Activated CD4-positive, alpha-beta T cell treated with anti-CD3 and anti-CD28 coated beads for 36 hours (primary cell): ENCODE measurements around the gene RAVER2. TPM values are rescaled to one million over a fixed set of nuclear protein-coding genes. Genes with fewer than 3 reads are reported as not detected.

ENCODE experiments used
- ATAC-seq: fragments of 200-7000 bp; cut with Tn5 transposase; one replicate; pipeline ENCODE4 v1.10.0; 2021; ENCODE audit warnings: mild to moderate bottlenecking, moderate library complexity
- CTCF ChIA-PET: fragments of 350-600 bp; sonication (Branson Sonifier 250); formaldehyde crosslinking; loops from one replicate; lab custom pipeline; 2021; ENCODE audit warnings: antibody characterized with exemption; lab: Charles Lee
- POLR2A ChIA-PET: fragments of 350-600 bp; sonication (Branson Sonifier 250); formaldehyde crosslinking; loops from one replicate; lab custom pipeline; 2021; ENCODE audit warnings: antibody characterized with exemption, inconsistent platforms; lab: Charles Lee
- DNase-seq: peaks from one replicate; pipeline ENCODE4 v3.0.0-alpha.2; 2020
- H3K27ac Mint-ChIP-seq: one replicate; pipeline ENCODE4 v1.8.0; 2021; ENCODE audit warnings: mixed read lengths
- H3K27me3 Mint-ChIP-seq: one replicate; pipeline ENCODE4 v1.8.0; 2021; ENCODE audit warnings: mixed read lengths
- H3K36me3 Mint-ChIP-seq: one replicate; pipeline ENCODE4 v1.8.0; 2021; ENCODE audit warnings: low read depth, mixed read lengths
- H3K4me1 Mint-ChIP-seq: one replicate; pipeline ENCODE4 v1.8.0; 2021; ENCODE audit warnings: mixed read lengths
- H3K4me3 Mint-ChIP-seq: one replicate; pipeline ENCODE4 v1.8.0; 2021; ENCODE audit warnings: mild to moderate bottlenecking, moderate library complexity, mixed read lengths
- H3K9me3 Mint-ChIP-seq: one replicate; pipeline ENCODE4 v1.8.0; 2021; ENCODE audit warnings: low read depth, mixed read lengths
- intact Hi-C, 2 experiments: fragments of 100-400 bp; cut with DNase I in 1 of 2; cut with micrococcal nuclease in 1 of 2; formaldehyde crosslinking; loops; one replicate each; pipeline versions ENCODE4 v1.14.2 to v1.15.1; 2022 to 2024; cut with DNase I, micrococcal nuclease
- total RNA-seq, 2 experiments: library from RNA; stranded (reverse); gene quantifications; one replicate each; pipeline ENCODE4 v1.2.3, GENCODE V29; 2021

Gene RAVER2
- total RNA-seq, 2 experiments from 2014 or later = 3.2 to 3.6 TPM

DNA sequence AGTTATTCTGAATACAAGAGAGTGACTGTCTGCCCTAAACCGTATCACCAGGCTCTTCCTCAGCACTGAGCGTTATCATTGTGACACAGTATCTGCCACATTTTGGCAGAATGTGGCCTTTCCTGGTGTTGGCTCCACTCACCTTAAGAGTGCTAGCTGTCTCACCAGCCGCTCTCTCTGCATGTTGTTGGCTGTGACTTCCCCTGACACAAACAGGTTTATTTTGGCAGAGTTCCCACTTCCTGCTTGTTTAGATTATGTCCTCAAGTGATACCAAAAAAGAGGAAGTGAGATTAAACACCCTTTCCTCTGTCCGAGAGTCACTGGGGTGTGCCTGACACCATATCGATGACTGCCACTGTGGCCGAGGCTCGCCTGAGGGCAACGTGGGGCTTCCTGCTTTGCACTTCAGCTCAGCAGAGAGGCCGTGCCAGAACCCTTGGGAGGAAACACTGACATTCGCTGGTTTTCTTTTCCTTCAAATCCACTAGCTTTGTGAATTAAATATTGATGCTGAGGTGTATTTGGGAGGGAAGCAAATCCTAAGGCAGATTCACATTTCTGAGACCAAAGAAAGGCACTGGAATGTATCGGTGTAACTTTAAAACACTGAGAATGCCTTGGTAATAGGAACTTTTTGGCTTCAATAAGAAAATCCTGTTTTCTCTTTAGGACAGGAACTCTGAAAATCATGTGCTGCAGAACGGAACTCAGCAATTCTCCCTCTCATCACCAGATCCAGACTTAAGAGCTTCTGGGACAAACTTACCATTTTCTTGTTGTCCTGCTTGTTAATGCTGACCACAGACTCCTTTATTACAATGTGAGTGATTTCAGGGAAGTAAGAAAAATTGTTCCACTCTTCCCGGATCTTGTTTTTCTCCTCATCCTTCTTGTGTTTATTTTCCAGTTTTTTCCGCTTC is 119.4 kb downstream of the RAVER2 start:
- ChIA-PET CTCF (interaction anchor here (0.9 to 1.2 kb wide), 2 partner anchors 76 to 189 kb away, joined by 3 to 4 read pairs; no protein-coding TSS in a partner anchor), POLR2A (interaction anchor here (0.6 kb wide), 1 partner anchor 136 kb away, joined by 3 read pairs; no protein-coding TSS in a partner anchor)
- H3K4me3 Mint-ChIP-seq = no peak overlapping the region
- H3K4me1 Mint-ChIP-seq = peaks cover 18% of the 10 kb centered on the region
- peaks cover 51% of the 10 kb centered on the region for H3K36me3 Mint-ChIP-seq
- intact Hi-C loops = loop anchor here in 1 of 2 experiments (5.0 kb wide), 1 partner anchor 178 kb away; no protein-coding TSS in a partner anchor
- peak; percentile 57 for DNase-seq
- no peaks in the 10 kb centered on the region for H3K9me3 Mint-ChIP-seq
- H3K27ac Mint-ChIP-seq = peak overlapping the region; percentile 49
- H3K27me3 Mint-ChIP-seq = no peaks in the 10 kb centered on the region
- ATAC-seq = peak; percentile 82

DNA sequence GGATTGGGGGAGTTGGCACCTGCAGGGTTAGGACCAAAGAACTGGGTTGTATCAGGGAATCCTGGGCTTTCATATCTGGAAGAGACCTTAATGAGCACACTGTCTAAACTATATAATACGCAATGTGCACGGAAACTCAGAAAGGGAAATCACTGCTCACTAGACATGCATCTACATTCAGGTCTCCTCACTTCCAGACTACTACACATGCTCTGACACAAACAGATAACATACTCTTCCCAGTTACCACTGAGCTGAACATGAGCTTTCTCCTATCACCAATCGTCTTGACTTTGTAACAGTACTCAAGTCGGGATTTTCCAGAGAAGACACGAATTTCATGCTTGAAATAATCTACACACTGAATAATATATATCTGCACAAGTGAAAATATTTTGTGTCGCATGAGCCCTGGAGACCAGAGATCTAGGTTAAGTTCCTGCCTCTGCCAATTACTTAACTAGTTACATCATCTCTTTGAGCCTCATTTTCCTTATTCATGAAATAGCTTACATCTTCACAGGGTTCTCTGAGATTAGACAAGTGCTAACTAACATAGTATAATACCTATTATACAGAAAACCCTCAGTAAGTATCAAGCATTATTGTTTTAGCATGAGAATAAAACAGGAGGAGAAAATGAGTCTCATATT is 120.4 kb downstream of the RAVER2 start:
- H3K9me3 Mint-ChIP-seq = no peaks in the 10 kb centered on the region

DNA sequence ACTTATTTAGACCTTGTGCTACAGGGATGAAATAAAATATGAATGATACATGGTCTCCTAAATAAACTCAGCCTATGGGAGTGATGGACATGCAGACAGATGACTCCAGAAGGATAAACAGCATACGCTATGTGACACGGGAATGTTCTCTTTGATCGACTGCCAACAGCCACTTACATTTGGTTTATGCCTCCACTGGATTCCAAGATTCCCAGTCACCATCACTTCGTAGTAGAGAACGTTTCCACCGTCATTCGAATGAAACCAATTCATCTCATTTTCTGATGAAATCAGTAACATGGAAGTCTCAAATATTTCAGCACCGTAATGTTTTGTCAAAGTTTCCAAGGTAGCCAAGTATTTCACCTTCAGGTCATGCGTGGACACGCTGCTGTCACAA is 121.8 kb downstream of the RAVER2 start:
- DNase-seq (no peak), ATAC-seq (no peak)
- Mint-ChIP-seq H3K9me3 (no peaks in the 10 kb centered on the region), H3K4me3 (no peak overlapping the region), H3K36me3 (peaks cover 53% of the 10 kb centered on the region), H3K27me3 (no peaks in the 10 kb centered on the region), H3K27ac (no peak overlapping the region), H3K4me1 (peaks cover 18% of the 10 kb centered on the region)
- POLR2A ChIA-PET = no interaction called here
- CTCF ChIA-PET = interaction anchor here (0.9 kb wide), 1 partner anchor 42 kb away, joined by 3 read pairs; no protein-coding TSS in a partner anchor
- intact Hi-C loops = no loop called here

More for the DNA sequence above, 120.4 kb downstream of the RAVER2 start:
- Mint-ChIP-seq H3K36me3 (peaks cover 49% of the 10 kb centered on the region), H3K4me3 (no peak overlapping the region), H3K4me1 (peaks cover 18% of the 10 kb centered on the region), H3K27ac (peak overlapping the region; percentile 49), H3K27me3 (no peaks in the 10 kb centered on the region)
- no peak for ATAC-seq
- ChIA-PET CTCF (interaction anchor here (1.2 kb wide), 1 partner anchor 190 kb away, joined by 4 read pairs; no protein-coding TSS in a partner anchor), POLR2A (no interaction called here)
- intact Hi-C loops = no loop called here
- DNase-seq = no peak

DNA sequence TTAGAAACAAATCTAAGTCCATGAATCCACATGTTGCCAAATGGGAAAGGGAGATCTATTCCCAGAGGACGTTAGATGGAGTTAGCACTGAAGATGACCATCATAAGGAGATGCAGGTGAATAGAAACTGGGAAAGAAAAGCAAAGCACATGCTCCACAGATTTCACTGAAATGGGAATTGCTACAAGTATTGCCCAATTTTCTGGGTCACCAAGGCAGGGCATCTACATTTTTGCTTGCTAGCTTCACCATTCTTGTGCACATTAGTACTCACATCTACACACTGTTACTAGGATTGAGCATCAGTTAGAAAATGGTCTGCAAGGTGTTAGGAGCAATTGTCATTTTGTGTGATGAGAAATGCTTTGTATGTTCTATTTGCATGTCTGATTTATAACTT is 122.4 kb downstream of the RAVER2 start:
- Mint-ChIP-seq H3K4me3 (no peak overlapping the region), H3K4me1 (peaks cover 18% of the 10 kb centered on the region), H3K9me3 (no peaks in the 10 kb centered on the region), H3K27me3 (no peaks in the 10 kb centered on the region), H3K27ac (no peak overlapping the region), H3K36me3 (peaks cover 57% of the 10 kb centered on the region)
- ChIA-PET CTCF (no interaction called here), POLR2A (no interaction called here)
- intact Hi-C loops = no loop called here
- no peak for ATAC-seq
- DNase-seq = no peak

DNA sequence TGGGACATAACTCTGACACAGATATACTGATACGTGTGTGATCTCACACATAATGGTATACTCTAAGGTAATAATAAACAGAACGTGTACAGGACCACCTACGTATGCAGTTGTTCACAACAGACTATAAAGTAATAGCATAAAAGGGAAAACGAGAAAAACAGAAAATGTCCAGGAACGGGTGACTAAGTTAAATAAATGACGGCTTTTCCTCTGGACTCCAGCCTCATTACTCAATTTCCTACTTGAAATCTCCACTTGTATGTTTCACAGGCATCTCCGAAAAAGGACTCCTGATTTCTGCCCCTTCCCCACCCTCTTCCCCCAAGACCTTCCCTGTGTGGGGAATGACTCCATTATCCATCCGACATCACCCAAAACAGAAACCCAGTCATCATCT is 126.4 kb downstream of the RAVER2 start:
- CTCF ChIA-PET = no interaction called here
- peak overlapping the region; percentile 4 for H3K27ac Mint-ChIP-seq
- ATAC-seq = no peak
- intact Hi-C loops = loop anchor here in 1 of 2 experiments (5.0 kb wide), 1 partner anchor 171 kb away; no protein-coding TSS in a partner anchor
- H3K9me3 Mint-ChIP-seq = no peaks in the 10 kb centered on the region
- POLR2A ChIA-PET = no interaction called here
- H3K36me3 Mint-ChIP-seq = peaks cover 54% of the 10 kb centered on the region
- peaks cover 18% of the 10 kb centered on the region for H3K4me1 Mint-ChIP-seq
- no peak for DNase-seq
- H3K27me3 Mint-ChIP-seq = no peaks in the 10 kb centered on the region
- no peak overlapping the region for H3K4me3 Mint-ChIP-seq

DNA sequence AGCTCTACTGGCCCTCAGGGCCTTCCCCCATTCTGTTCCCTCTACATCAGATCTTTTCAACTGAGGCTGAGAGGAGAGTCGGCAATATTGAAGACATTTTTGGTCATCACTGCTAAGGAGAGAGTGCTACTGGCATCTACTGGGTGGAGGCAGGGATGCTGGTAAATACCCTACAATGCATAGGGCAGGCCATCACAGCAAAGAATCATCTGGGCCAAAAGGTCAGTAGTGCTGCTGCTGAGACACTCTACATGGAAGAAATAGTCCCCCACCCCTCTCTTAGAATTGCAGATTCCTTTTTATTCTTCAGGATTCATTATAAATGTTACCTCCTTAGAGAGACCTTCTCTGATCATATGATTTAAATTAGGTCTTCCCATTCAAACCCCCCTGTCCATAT is 127.2 kb downstream of the RAVER2 start:
- DNase-seq = no peak
- intact Hi-C loops = loop anchor here in 1 of 2 experiments (5.0 kb wide), 1 partner anchor 170 kb away; no protein-coding TSS in a partner anchor
- Mint-ChIP-seq H3K36me3 (peaks cover 55% of the 10 kb centered on the region), H3K4me3 (no peak overlapping the region), H3K27ac (no peak overlapping the region), H3K4me1 (peaks cover 26% of the 10 kb centered on the region), H3K27me3 (no peaks in the 10 kb centered on the region), H3K9me3 (no peaks in the 10 kb centered on the region)
- CTCF ChIA-PET = no interaction called here
- ATAC-seq = no peak
- POLR2A ChIA-PET = no interaction called here

DNA sequence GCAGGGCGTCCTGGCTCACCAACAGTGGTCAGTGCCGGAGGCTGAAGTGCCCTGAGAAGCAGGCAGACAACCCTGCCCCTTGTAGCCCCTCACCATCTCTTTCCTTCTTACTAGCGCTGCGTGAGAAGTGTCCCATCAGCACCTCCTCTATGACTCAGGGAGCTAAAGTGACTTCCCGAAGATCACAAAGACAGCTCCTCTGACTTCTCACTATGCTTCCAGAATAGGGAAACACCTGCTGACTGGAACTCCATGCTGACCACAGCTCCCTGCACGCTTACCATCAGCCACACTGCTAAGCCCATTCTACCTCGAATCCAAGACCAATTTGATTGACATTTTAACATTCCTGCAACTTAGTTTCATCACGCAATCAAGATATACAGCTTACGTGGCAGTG is 128.7 kb downstream of the RAVER2 start:
- DNase-seq = no peak
- Mint-ChIP-seq H3K4me3 (no peak overlapping the region), H3K36me3 (peaks cover 67% of the 10 kb centered on the region), H3K9me3 (no peaks in the 10 kb centered on the region), H3K27me3 (no peaks in the 10 kb centered on the region), H3K4me1 (peaks cover 40% of the 10 kb centered on the region), H3K27ac (no peak overlapping the region)
- ChIA-PET CTCF (no interaction called here), POLR2A (no interaction called here)
- no peak for ATAC-seq
- intact Hi-C loops = loop anchor here in 1 of 2 experiments (5.0 kb wide), 1 partner anchor 169 kb away; no protein-coding TSS in a partner anchor

DNA sequence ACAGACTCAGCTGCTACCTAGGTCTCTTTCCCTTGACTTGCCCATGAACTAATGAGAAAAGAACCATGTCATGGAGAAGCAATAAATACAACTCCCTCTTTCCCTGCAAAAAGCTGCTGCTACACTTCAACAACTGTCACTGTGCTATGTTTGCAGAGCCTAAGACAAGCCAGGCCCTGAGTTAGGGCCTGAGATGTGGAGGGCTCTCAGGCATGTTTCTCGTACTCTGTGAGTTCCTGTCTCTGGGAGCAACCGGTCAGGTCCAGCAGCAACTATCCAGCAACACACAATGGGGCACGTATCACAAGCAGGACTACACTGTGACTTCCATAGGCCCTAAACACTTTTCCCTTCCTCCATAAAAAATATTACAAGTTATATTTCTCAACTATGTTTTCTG is 129.8 kb downstream of the RAVER2 start:
- DNase-seq (no peak), ATAC-seq (no peak)
- H3K9me3 Mint-ChIP-seq = no peaks in the 10 kb centered on the region
- ChIA-PET CTCF (interaction anchor here (0.8 kb wide), 1 partner anchor 271 kb away, joined by 3 read pairs; no protein-coding TSS in a partner anchor), POLR2A (no interaction called here)
- H3K27me3 Mint-ChIP-seq = no peaks in the 10 kb centered on the region
- intact Hi-C loops = loop anchor here in 1 of 2 experiments (5.0 kb wide), 2 partner anchors 88 to 168 kb away; no protein-coding TSS in a partner anchor
- peaks cover 68% of the 10 kb centered on the region for H3K36me3 Mint-ChIP-seq
- no peak overlapping the region for H3K27ac Mint-ChIP-seq
- H3K4me1 Mint-ChIP-seq = peaks cover 49% of the 10 kb centered on the region
- H3K4me3 Mint-ChIP-seq = no peak overlapping the region

DNA sequence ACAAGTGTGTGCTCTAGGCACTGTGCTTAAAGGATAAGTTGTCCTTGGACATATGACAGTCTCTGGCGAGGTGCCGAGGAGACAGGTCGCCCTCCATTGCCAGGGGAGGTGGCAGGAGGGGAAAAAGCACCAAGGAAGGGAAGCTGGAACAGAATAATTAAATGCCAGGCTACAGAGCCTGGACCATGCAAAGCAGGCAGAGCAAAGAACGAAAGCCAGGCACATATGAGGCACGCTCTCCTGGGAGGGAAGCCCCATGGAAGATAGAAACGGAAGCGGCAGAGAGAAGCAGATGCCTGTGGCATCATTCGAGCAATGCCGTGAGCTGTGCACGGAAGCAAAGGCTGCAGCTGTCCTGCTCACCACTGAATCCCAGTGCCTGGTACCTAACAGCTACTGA is 130.2 kb downstream of the RAVER2 start:
- ATAC-seq (no peak), DNase-seq (no peak)
- intact Hi-C loops = loop anchor here in 1 of 2 experiments (5.0 kb wide), 1 partner anchor 87 kb away; no protein-coding TSS in a partner anchor
- peak overlapping the region; percentile 12 for H3K27ac Mint-ChIP-seq
- H3K4me3 Mint-ChIP-seq = no peak overlapping the region
- no peaks in the 10 kb centered on the region for H3K9me3 Mint-ChIP-seq
- POLR2A ChIA-PET = no interaction called here
- peaks cover 67% of the 10 kb centered on the region for H3K36me3 Mint-ChIP-seq
- no peaks in the 10 kb centered on the region for H3K27me3 Mint-ChIP-seq
- CTCF ChIA-PET = interaction anchor here (0.5 to 0.8 kb wide), 2 partner anchors 41 to 272 kb away, joined by 3 read pairs; no protein-coding TSS in a partner anchor
- peaks cover 50% of the 10 kb centered on the region for H3K4me1 Mint-ChIP-seq

DNA sequence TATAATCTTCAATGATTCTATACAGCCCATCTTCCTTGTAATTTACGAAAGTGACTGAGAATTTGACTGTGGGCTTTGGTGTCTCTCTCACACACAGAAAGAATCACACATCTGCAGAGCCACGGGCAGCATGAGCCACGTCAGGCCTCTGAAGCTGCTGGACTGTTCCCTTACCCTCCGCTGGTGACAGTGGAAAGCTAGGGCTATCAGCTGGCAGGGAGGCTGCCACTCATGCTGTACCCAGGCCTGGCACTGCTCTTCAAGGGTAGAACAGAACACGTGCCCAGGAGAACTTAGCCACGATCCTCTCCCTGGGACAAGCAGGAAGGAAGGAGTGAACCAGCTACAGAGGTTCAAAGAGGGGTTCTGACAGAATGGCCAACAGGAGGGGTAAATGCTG is 130.7 kb downstream of the RAVER2 start:
- ATAC-seq = no peak
- ChIA-PET CTCF (interaction anchor here (0.5 kb wide), 1 partner anchor 42 kb away, joined by 3 read pairs; no protein-coding TSS in a partner anchor), POLR2A (no interaction called here)
- Mint-ChIP-seq H3K36me3 (peaks cover 71% of the 10 kb centered on the region), H3K4me3 (no peak overlapping the region), H3K27me3 (no peaks in the 10 kb centered on the region), H3K27ac (no peak overlapping the region), H3K4me1 (peaks cover 50% of the 10 kb centered on the region), H3K9me3 (no peaks in the 10 kb centered on the region)
- no peak for DNase-seq
- intact Hi-C loops = loop anchor here (2.0 to 5.0 kb wide), 3 partner anchors 47 to 127 kb away; no protein-coding TSS in a partner anchor

DNA sequence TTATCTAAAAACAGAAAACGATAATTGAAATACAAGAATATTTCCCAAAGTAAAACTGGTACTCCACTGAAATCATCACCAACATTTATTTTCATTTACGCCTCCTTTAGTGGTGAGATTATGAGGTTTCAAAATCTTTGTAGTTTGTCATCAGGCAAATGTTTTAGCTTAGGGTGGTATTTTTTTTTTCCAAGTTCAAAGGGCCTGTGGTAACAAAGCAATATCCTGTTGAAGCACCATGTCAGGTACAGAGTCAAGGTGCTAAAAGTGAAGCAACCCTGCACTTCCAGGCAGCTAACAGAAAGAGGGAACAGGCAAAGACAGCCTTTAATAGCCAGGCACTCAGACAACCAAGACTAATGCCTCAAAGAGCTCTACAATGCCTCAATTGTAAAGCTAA is 132.3 kb downstream of the RAVER2 start:
- Mint-ChIP-seq H3K4me1 (peaks cover 60% of the 10 kb centered on the region), H3K4me3 (peak overlapping the region; percentile 4), H3K9me3 (no peaks in the 10 kb centered on the region), H3K36me3 (peaks cover 66% of the 10 kb centered on the region), H3K27me3 (no peaks in the 10 kb centered on the region), H3K27ac (peak overlapping the region; percentile 35)
- ChIA-PET POLR2A (interaction anchor here (0.6 to 1.6 kb wide), 3 partner anchors 17 to 75 kb away, joined by 3 read pairs; no protein-coding TSS in a partner anchor), CTCF (interaction anchor here (0.8 to 2.0 kb wide), 13 partner anchors 16 to 198 kb away, joined by 3 to 7 read pairs (median 4); no protein-coding TSS in a partner anchor)
- intact Hi-C loops = loop anchor here (1.0 to 5.0 kb wide), 5 partner anchors 46 to 126 kb away; partner anchors contain the start of gene JAK1 (in 1 of the 2)
- DNase-seq (peak; percentile 43), ATAC-seq (peak; percentile 88)
